ENCODE measurements around the gene MRPS11. TPM values are rescaled to one million over a fixed set of nuclear protein-coding genes. Genes with fewer than 3 reads are reported as not detected.

The MRPS11 gene
- total and polyA plus RNA-seq, 2 donors from 2014 or later, result 35.2 to 96.8 TPM

DNA sequence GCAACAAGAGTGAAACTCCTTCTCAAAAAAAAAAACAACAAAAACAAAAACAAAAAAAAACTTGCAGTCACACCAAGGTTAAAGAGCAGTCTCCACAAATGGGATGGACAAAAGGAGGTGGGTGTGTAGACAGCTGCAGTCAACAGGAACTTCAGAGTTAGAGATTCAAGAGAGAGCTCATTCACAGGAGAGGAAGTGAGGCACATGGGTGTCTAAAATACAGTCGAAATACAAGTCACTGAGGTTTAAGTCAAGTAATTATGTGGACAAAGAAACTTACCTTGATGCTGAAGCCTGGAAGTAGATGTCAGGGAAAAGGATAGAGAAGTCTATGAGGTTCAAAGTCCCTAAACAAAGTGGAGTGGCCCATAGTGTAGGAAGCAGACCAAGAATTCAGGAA is 14.8 kb downstream of the MRPS11 start:
- Histone ChIP-seq H3K4me1 (ENCODE audit: control insufficient read depth in 2 of 3, insufficient read depth in 2 of 3, low read depth in 1 of 3, low read length in 3 of 3) (peaks cover 0 to 3% (median 0%) of the 10 kb centered on the region in 3 donors), H3K27me3 (ENCODE audit: control insufficient read depth, insufficient read depth, low read length) (no peaks in the 10 kb centered on the region), H3K36me3 (ENCODE audit: control insufficient read depth in 2 of 3, insufficient read depth in 3 of 3, low read length in 3 of 3) (peaks cover 3 to 10% (median 9%) of the 10 kb centered on the region in 3 donors), H3K4me3 (ENCODE audit: low read length in 3 of 3) (no peak overlapping the region), H3K9me3 (ENCODE audit: control insufficient read depth in 2 of 3, insufficient read depth in 1 of 3, low read length in 3 of 3) (no peaks in the 10 kb centered on the region), H3K9ac (ENCODE audit: low read length in 3 of 3) (no peak overlapping the region), H3K27ac (ENCODE audit: low read depth in 2 of 2, low read length in 2 of 2) (no peak overlapping the region)
- intact Hi-C loops (cut with DNase I), result no loop called here
- FAIRE-seq (no peak), DNase-seq (no peak)
- TF ChIP-seq, protein P1, sequence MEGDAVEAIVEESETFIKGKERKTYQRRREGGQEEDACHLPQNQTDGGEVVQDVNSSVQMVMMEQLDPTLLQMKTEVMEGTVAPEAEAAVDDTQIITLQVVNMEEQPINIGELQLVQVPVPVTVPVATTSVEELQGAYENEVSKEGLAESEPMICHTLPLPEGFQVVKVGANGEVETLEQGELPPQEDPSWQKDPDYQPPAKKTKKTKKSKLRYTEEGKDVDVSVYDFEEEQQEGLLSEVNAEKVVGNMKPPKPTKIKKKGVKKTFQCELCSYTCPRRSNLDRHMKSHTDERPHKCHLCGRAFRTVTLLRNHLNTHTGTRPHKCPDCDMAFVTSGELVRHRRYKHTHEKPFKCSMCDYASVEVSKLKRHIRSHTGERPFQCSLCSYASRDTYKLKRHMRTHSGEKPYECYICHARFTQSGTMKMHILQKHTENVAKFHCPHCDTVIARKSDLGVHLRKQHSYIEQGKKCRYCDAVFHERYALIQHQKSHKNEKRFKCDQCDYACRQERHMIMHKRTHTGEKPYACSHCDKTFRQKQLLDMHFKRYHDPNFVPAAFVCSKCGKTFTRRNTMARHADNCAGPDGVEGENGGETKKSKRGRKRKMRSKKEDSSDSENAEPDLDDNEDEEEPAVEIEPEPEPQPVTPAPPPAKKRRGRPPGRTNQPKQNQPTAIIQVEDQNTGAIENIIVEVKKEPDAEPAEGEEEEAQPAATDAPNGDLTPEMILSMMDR (IDR thresholded peaks at IDR 0.05; ENCODE audit: borderline replicate concordance, extremely low read depth, insufficient read depth), result no peak

DNA sequence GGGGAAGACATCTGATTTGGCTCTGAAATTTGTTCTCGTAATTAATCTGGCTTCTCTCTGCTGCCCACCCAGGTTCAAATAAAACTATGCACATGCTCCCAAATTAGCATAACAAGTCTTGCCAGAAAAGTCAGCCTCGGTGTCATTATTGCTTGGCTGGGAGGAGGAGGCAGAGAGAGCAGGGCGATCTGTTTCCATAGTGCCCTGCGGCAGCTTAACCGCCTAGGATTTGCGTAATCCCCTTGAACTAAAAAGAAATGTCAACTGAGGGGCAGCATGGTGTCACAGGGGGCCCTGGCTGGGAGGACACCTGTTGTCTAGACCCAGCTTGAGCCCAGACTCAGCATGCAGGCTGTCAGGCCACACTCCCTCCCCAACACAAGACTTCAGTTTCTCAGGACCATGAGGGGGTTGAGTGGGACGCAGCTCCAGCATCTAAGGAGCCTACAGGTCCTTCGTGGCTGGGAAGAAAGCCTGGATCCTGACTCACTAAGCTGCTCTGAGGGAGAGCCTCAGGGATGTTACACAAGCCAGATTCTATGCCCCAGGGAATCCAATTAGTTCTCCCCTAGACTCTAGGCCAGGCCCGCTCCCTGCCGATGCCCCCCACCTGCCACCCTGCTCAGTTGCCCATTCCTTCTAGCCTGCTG is 17.3 kb downstream of the MRPS11 start:
- H3K4me3 ChIP-seq (ENCODE audit: low read length in 3 of 3), result no peak overlapping the region
- TF ChIP-seq, protein P1 (IDR thresholded peaks at IDR 0.05; ENCODE audit: borderline replicate concordance, extremely low read depth, insufficient read depth), result no peak
- H3K36me3 ChIP-seq (ENCODE audit: control insufficient read depth in 2 of 3, insufficient read depth in 3 of 3, low read length in 3 of 3), result no peaks in the 10 kb centered on the region
- H3K27ac ChIP-seq (ENCODE audit: low read depth in 2 of 2, low read length in 2 of 2), result peak overlapping the region; percentile 3 to 20
- H3K4me1 ChIP-seq (ENCODE audit: control insufficient read depth in 2 of 3, insufficient read depth in 2 of 3, low read depth in 1 of 3, low read length in 3 of 3), result peaks cover 0 to 3% (median 0%) of the 10 kb centered on the region in 3 donors
- FAIRE-seq, result no peak
- no peaks in the 10 kb centered on the region for H3K27me3 ChIP-seq (ENCODE audit: control insufficient read depth, insufficient read depth, low read length)
- intact Hi-C loops (cut with DNase I), result no loop called here
- DNase-seq, result peak in 4 of 5 donors; percentile 63 to 85 (median 79)
- no peak overlapping the region for H3K9ac ChIP-seq (ENCODE audit: low read length in 3 of 3)
- no peaks in the 10 kb centered on the region for H3K9me3 ChIP-seq (ENCODE audit: control insufficient read depth in 2 of 3, insufficient read depth in 1 of 3, low read length in 3 of 3)

DNA sequence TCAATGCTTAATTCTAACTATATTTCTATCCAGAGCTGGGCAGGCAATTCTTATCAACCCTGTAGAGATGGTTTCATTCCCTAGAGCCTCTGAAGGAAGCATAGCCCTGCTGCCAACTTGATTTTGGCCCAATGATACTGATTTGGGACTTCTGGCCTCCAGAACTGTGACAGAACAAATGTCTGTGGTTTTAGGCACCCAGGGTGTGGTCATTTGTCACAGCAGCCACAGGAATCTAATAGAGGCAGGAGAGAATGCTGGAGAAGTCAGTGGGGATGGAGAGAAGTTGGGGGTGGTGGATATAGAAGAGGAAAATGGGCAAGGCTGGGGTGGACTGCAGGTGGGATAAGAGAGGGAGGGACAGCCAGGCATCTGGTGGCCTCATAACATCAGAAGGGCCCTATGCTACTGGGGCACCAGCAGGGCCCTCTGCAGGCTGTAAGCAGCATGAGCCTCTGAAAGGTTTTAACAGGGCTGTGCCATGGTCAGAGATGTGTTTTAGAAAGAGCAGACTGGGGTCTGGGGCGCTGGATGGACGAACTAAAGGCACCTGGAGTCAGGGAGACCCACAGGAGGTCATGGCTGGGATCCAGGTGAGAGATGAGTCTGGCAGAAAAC is 19.8 kb downstream of the MRPS11 start:
- Histone ChIP-seq H3K9me3 (ENCODE audit: control insufficient read depth in 2 of 3, insufficient read depth in 1 of 3, low read length in 3 of 3) (no peaks in the 10 kb centered on the region), H3K27ac (ENCODE audit: low read depth in 2 of 2, low read length in 2 of 2) (no peak overlapping the region), H3K4me3 (ENCODE audit: low read length in 3 of 3) (no peak overlapping the region), H3K9ac (ENCODE audit: low read length in 3 of 3) (no peak overlapping the region), H3K27me3 (ENCODE audit: control insufficient read depth, insufficient read depth, low read length) (no peaks in the 10 kb centered on the region), H3K4me1 (ENCODE audit: control insufficient read depth in 2 of 3, insufficient read depth in 2 of 3, low read depth in 1 of 3, low read length in 3 of 3) (peaks cover 0 to 3% (median 0%) of the 10 kb centered on the region in 3 donors), H3K36me3 (ENCODE audit: control insufficient read depth in 2 of 3, insufficient read depth in 3 of 3, low read length in 3 of 3) (no peaks in the 10 kb centered on the region)
- FAIRE-seq, result no peak
- intact Hi-C loops (cut with DNase I), result no loop called here
- TF ChIP-seq, protein P1 (IDR thresholded peaks at IDR 0.05; ENCODE audit: borderline replicate concordance, extremely low read depth, insufficient read depth), result no peak
- DNase-seq, result no peak

All from kidney (tissue), 14 donors.